ENCODE data around the gene MPPED2. TPM values are rescaled to one million over a fixed set of nuclear protein-coding genes. Genes with fewer than 3 reads are reported as not detected.
"Not testable (repeated sequence)": the region's sequence is repeated elsewhere in the genome, so short reads cannot be mapped to it uniquely, and the experiment has no call there.

The MPPED2 gene
- total RNA-seq, 1 donor from 2014 or later, result 9.7 TPM

DNA sequence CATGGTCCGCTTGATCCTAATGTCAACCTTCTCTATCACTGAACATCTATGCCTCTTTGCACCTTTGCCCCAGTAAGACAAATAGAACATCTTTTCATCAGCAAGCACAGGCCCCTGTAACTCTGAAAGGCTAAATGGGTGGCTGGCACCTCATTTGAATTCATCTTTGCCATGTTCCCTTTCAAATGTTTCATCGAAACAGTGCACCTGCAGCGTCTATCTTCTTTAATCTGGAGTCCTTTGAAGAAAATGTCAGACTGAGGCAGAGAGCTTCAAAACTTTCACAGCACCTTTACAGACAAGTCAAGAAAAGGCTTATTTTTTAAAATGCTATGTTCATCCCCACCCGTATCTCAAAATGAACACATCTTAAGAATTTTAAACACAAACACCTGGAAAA, 3.4 kb downstream of the MPPED2 start:
- ATAC-seq, result no peak
- intact Hi-C loops (cut with DNase I), result loop anchor here (5.0 kb wide), 1 partner anchor 100 kb away; no protein-coding TSS in a partner anchor
- no peak for DNase-seq (ENCODE audit: missing footprints)

GRCh38 chr11:30581675-30582074, 4.5 kb downstream of the MPPED2 start:
- intact Hi-C loops (cut with DNase I), result loop anchor here (5.0 kb wide), 1 partner anchor 99 kb away; no protein-coding TSS in a partner anchor
- ATAC-seq (no peak), DNase-seq (ENCODE audit: missing footprints) (no peak)

DNA sequence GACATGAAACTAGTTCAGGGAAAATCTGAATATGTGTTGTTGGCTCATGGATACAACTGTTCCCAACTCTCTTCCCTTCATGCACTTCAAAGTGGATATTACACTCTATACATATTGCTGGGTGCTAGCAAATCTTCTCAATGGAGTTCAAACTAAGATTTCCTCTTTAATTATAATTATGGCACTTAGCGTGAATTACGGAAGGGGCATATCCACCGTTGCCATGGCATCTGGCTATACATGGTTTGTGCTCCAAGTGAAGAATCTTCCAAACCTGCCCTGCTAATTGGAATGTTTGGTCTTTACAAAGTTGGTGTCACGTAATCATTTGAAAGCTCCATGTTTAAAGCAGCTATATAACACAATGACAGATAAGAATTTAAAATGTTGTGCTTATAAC, 5.6 kb downstream of the MPPED2 start:
- intact Hi-C loops (cut with DNase I), result loop anchor here (5.0 kb wide), 1 partner anchor 98 kb away; no protein-coding TSS in a partner anchor
- ATAC-seq, result no peak

DNA sequence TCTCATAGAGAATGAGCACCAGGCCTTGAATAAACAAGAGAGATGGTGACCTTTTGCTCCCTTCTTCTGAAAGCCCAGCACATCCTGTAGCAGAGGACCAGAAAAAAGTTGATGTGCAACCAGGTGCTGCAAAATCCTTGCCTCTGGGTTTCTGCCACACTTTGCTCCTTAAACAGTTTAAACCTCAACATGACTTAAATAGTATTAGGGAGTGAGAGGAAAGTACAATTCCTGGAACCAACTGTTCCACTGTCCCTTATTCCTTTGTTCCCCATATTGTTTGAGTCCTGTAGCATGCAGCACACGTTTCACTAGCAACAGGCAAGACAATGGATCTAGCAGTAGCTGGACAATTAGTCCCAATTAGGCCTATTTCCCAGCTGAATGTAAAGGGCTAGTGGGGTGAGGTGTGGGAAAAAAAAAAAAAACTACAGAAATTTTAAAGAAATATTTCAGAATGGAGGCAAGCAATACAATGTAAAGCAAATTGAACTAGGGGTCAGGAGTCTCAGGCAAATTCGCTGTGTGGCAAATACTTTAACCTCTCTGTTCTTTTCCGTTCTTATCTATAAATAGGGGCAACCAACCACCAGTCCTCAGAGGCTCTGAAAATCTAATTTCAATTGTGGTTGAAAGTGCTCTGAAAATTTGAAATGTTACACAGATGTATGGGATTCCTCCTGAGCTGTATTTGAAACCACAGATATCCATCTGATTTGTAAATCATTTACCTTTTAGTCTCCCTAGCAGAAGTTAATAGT, 6.6 kb downstream of the MPPED2 start:
- DNase-seq (ENCODE audit: missing footprints), result no peak
- intact Hi-C loops (cut with DNase I), result loop anchor here (5.0 kb wide), 1 partner anchor 97 kb away; no protein-coding TSS in a partner anchor
- ATAC-seq, result no peak

More for the DNA sequence above, 5.6 kb downstream of the MPPED2 start:
- no peak for DNase-seq (ENCODE audit: missing footprints)

GRCh38 chr11:30578406-30578805, 7.7 kb downstream of the MPPED2 start:
- intact Hi-C loops (cut with DNase I), result no loop called here
- ATAC-seq (no peak), DNase-seq (ENCODE audit: missing footprints) (no peak)

DNA sequence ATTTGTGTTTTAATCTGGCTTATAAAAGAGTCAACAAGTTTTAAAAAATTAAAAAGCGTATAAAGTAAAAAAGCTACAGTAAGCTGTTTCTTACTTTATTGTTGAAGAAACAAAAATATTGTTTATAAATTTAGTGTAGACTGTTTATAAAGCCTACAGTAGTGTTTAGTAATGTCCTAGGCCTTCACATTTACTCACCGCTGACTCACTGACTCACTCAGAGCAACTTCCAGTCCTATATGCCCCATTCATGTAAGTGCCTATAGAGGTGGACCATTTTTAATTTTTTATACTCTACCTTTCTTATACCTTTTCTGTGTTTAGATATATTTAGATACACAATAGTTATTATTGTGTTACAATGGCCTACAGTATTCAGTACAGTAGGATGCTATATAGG, 12.2 kb downstream of the MPPED2 start:
- ATAC-seq (no peak), DNase-seq (ENCODE audit: missing footprints) (no peak)
- intact Hi-C loops (cut with DNase I), result no loop called here

DNA sequence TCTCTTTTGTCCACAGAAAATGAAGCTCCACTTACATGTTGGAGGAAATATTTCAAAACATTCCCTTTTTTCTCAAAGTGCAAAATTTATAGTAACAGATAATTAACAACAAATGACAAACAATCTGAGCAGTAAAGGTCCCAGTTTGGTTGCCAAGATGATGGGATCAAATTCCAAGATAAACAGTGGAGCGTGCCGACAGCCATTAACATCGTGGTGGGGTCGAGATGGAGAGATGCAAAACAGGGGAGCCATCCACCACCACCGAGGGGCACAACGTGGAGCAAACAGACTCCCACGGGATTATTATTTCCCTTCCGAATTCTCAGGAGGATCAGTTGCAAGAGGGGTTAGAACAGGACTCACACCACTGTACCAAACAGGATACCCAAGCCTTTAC, 17.2 kb downstream of the MPPED2 start:
- intact Hi-C loops (cut with DNase I), result no loop called here
- ATAC-seq, result no peak
- DNase-seq (ENCODE audit: missing footprints), result no peak

- no peak for DNase-seq (ENCODE audit: missing footprints)
- ATAC-seq, result no peak
- intact Hi-C loops (cut with DNase I), result no loop called here
These were observed 18.5 kb downstream of the MPPED2 start for GRCh38 chr11:30567644-30568043.

DNA sequence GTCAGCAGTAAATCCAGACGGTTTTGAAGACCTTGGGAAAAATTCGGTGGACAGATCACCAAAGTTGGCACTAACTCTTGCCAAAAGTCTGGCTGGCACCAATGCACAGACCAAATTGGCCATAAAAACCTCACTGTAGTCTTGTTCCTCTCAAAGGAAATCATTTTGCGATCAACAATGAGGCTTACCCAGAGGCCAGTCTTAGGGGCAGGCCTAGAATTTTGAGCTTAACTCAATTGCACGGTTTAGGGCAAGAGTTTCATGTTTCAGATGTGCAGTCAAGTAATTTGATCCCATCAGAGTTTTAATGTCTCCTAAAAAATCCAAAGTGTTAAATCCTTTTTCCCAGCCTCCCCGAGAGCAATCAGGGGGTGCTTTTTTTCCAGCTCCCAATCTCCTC, 19.0 kb downstream of the MPPED2 start:
- no peak for ATAC-seq

GRCh38 chr11:30566482-30566881, 19.7 kb downstream of the MPPED2 start:
- intact Hi-C loops (cut with DNase I), result no loop called here
- DNase-seq (ENCODE audit: missing footprints) (no peak), ATAC-seq (no peak)

More for the DNA sequence above, 19.0 kb downstream of the MPPED2 start:
- no peak for DNase-seq (ENCODE audit: missing footprints)
- intact Hi-C loops (cut with DNase I), result no loop called here

DNA sequence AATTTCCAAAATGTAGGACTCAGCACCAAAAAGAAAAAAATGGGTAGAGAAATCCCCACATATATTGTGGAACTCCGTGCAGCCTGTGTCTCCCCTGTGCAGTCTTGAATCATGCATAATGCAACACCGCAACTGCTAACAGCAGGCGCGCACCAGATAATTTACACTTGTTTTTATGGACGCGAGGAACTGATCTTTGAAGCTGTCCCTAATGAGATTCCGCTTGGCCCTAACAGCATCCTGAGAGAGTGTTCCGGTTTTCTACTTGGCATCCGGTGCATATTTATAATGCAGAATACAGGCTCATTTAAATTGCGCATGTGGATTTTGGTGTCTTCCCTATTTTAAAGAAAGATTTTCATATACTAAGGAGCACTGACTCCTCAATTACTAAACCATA, 21.1 kb downstream of the MPPED2 start:
- DNase-seq (ENCODE audit: missing footprints) (no peak), ATAC-seq (no peak)
- intact Hi-C loops (cut with DNase I), result no loop called here

DNA sequence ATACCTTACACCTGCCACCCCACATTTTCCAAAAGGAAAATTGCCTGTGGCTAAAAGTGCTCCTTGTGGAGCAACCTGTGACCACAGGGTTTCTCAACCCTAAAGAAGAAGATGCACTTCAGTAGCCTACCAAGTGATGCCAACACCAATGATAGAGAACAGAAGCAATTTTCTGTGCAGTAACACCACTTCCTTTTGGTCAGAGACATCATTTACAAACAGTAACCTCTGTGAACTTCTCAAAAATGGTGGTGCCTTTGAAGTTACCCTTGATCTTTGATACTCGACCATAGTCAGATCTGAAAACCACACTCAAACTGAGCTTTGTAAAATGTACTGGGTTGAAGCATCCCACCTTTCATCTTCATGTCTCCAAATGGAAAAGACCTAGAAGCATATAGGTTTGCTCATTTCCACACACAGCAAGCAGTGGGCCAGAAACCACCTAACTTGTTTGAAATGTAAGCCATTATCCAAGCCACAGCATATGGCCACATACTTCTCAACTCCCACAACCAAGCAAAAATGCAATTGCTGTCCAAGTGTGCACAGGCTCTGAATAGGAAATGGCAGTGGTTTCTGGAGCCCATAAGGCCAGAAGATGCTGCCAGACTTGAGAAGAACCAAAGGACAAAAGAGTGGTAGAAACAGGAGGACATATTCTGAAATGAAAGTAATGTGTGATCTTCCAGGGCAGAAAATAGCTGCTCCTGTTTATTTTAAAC, 24.3 kb downstream of the MPPED2 start:
- ATAC-seq, result no peak
- DNase-seq (ENCODE audit: missing footprints), result no peak
- intact Hi-C loops (cut with DNase I), result no loop called here

DNA sequence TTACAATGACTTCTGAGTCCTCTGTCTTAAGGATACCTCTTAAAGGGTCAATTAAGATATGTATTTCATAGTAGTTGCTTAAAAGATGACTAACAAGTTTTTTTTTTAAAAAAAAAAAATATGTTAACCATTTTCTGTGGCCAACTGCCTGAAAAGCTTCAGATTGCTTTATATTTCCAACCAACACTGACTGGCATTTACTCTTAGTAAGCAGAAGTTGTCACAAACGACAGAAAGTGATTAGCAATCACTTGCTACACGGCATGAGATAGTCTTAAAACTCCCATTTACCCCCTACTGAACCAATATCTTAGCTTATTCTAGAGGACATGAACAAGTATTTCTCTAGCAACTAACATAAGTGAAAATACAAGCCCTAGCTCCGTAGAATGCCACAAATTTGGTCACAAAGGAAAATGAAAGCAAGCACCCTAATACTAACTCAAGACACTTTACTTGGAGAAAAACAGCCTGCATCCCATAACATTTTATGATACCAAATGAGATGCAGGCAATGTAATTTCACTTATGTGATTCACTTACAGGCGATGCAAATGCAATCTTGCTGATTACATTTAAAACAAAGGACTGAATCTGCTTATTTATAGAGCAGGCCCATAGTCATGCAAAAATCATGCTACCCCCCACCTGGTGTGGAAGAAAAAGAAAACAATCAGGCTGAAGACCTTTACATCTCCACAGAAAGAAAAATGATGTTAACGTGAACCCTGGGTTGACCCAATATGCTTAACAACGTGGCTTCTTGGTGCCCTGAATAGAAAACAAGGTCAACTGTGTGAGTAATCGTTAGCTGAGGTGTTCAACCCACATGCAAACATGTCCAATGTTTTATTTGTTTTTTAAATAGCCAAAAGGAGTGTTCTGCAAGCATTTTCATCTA, 25.7 kb downstream of the MPPED2 start:
- peak; percentile 28 for ATAC-seq
- intact Hi-C loops (cut with DNase I), result no loop called here
- no peak for DNase-seq (ENCODE audit: missing footprints)

- ATAC-seq (no peak), DNase-seq (ENCODE audit: missing footprints) (no peak)
- intact Hi-C loops (cut with DNase I), result no loop called here
These were observed 27.1 kb downstream of the MPPED2 start for GRCh38 chr11:30559004-30559403.

DNA sequence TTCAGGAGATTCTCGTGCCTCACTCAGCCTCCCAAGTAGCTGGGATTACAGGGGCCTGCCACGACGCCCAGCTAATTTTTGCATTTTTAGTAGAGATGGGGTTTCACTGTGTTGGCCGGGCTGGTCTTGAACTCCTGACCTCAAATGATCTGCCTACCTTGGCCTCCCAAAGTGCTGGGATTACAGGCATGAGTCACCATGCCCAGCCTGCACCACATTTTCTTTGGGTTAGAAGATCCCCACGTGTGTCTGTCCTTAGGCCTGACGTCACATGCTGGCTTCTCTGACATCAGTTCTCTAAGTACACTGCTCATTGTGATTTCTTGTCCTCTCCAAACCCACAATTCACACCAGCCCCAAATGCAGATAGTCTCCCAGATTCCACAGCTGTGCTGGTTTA, 31.6 kb downstream of the MPPED2 start:
- intact Hi-C loops (cut with DNase I); ATAC-seq; DNase-seq (ENCODE audit: missing footprints): not testable (repeated sequence)

DNA sequence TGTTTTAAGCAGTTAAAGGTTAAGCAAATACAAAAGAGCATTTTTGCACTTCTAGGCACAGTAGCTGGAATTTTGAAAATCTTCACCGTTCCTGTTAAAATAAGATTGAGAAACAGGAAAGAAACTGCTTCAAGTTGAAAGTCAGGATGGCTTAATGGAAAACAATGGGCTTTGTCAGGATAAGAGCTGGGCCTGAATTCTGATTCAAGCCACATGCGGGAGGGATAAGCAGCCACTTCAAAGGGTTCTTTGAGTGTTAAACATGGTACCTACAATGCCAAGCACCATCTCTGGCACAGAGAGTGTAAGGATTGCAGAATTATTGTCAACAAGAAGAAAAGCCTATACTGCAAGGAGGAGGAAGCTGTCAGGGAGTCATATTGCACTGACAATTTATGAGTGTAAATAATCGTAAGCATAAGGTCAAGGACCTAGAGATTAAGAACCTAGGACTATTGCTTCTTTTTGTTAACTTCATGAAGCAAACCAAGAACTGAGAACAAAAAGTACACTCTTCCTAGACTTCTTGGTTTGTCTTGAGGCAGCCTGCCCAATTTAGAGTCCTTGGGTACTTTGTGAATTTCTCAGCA, 32.5 kb downstream of the MPPED2 start:
- ATAC-seq, result no peak
- no peak for DNase-seq (ENCODE audit: missing footprints)
- intact Hi-C loops (cut with DNase I), result no loop called here

- intact Hi-C loops (cut with DNase I), result no loop called here
- no peak for DNase-seq (ENCODE audit: missing footprints)
- no peak for ATAC-seq
These were observed 33.3 kb downstream of the MPPED2 start for GRCh38 chr11:30552839-30553238.

DNA sequence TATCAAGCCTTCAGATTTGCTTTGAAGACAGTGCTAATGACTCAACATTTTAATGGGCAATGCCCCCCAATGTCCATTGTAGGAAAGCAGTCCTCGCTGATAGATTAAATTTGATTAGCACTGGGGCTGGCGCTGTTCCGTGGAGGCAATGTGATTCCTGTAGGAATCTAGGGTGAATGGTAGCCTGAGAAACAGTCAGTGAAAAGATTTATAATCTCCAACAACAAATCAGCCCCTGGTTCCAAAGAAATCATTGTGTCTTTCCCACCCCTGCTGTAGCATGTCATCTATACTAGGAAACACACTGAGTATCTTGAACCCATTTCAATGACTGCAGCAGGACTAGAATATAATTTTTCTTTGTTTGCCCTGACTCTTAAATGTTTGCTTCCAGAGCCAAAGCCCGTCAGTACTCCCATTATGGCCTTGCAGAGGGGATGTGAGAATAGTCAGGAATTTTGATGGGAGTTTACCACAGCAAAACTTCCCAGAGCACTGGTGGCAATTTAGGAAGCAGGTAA, 36.1 kb downstream of the MPPED2 start:
- DNase-seq (ENCODE audit: missing footprints) (no peak), ATAC-seq (no peak)
- intact Hi-C loops (cut with DNase I), result no loop called here

All from Right ventricle myocardium inferior (tissue), 1 donor.